MG63 (cell line): ENCODE measurements around the gene DOK3. TPM values are rescaled to one million over a fixed set of nuclear protein-coding genes. Genes with fewer than 3 reads are reported as not detected.
"Not testable (repeated sequence)": the region's sequence is repeated elsewhere in the genome, so short reads cannot be mapped to it uniquely, and the experiment has no call there.

Source experiments
- DNase-seq: peaks from one replicate; pipeline ENCODE4 v3.0.0-alpha.2; 2020
- H3K27me3 ChIP-seq: fragments of 250-450 bp; sonication (Bioruptor Pico); 2 replicates; pipeline ENCODE4 v1.5.1; 2020; ENCODE audit warnings: mild to moderate bottlenecking, moderate library complexity
- H3K36me3 ChIP-seq: fragments of 250-450 bp; sonication (Bioruptor Pico); 2 replicates; pipeline ENCODE4 v1.5.1; 2020; ENCODE audit warnings: mild to moderate bottlenecking, moderate library complexity
- H3K4me3 ChIP-seq: fragments of 250-450 bp; sonication (Bioruptor Pico); 2 replicates; pipeline ENCODE4 v1.5.1; 2020; ENCODE audit warnings: mild to moderate bottlenecking, moderate library complexity
- H3K9me3 ChIP-seq: fragments of 250-450 bp; sonication (Bioruptor Pico); 2 replicates; pipeline ENCODE4 v1.5.1; 2020; ENCODE audit warnings: mild to moderate bottlenecking, moderate library complexity
- total RNA-seq: library from RNA; depleted of rRNA; stranded (reverse); fragments of >200 nt; shearing (Covaris generic); gene quantifications from 2 replicates; pipeline ENCODE4 v1.2.3, GENCODE V29; 2014; ENCODE audit warnings: low replicate concordance

DOK3 gene
- total RNA-seq, 1 experiment from 2014 or later, result 0.92 TPM

DNA sequence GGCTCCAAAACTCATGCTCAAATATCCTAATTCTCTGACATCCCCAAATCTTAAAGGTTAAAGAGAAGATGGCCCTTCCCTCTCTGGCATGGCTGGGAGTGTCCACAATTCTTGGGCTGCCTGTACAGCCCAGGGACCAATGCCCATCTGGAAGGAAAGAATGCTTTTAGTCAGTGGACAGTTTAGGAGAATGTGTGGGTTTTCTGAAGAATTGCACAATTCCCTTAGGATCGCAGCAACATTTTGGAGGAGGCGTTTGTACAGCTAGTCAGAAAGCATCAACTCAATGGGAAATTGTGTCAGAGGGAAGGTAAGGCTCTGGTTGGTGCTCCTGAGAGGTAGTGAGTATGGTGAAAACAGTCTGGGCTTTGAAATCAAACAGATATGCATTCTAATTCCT, 29.8 kb upstream of the DOK3 start:
- DNase-seq, result no peak
- no peaks in the 10 kb centered on the region for H3K27me3 ChIP-seq
- H3K36me3 ChIP-seq, result peaks cover 67% of the 10 kb centered on the region
- no peak overlapping the region for H3K4me3 ChIP-seq
- peaks cover 5% of the 10 kb centered on the region for H3K9me3 ChIP-seq

GRCh38 chr5:177538876-177539275, 29.2 kb upstream of the DOK3 start:
- no peak for DNase-seq
- H3K9me3 ChIP-seq, result peaks cover 3% of the 10 kb centered on the region
- H3K4me3 ChIP-seq, result no peak overlapping the region
- H3K36me3 ChIP-seq, result peaks cover 63% of the 10 kb centered on the region
- no peaks in the 10 kb centered on the region for H3K27me3 ChIP-seq

- H3K36me3 ChIP-seq, result peaks cover 62% of the 10 kb centered on the region
- H3K9me3 ChIP-seq, result no peaks in the 10 kb centered on the region
- no peaks in the 10 kb centered on the region for H3K27me3 ChIP-seq
- no peak overlapping the region for H3K4me3 ChIP-seq
- peak; percentile 94 for DNase-seq
Measured at GRCh38 chr5:177537389-177538361, 28.0 kb upstream of the DOK3 start.

- peaks cover 64% of the 10 kb centered on the region for H3K36me3 ChIP-seq
- DNase-seq, result no peak
Measured at GRCh38 chr5:177536386-177536785, 26.8 kb upstream of the DOK3 start.

GRCh38 chr5:177535125-177535524, 25.5 kb upstream of the DOK3 start:
- DNase-seq, result no peak
- no peaks in the 10 kb centered on the region for H3K27me3 ChIP-seq
- peaks cover 77% of the 10 kb centered on the region for H3K36me3 ChIP-seq
- no peaks in the 10 kb centered on the region for H3K9me3 ChIP-seq
- H3K4me3 ChIP-seq, result no peak overlapping the region

More at GRCh38 chr5:177536386-177536785, 26.8 kb upstream of the DOK3 start:
- Histone ChIP-seq H3K4me3 (no peak overlapping the region), H3K9me3 (no peaks in the 10 kb centered on the region), H3K27me3 (no peaks in the 10 kb centered on the region)

DNA sequence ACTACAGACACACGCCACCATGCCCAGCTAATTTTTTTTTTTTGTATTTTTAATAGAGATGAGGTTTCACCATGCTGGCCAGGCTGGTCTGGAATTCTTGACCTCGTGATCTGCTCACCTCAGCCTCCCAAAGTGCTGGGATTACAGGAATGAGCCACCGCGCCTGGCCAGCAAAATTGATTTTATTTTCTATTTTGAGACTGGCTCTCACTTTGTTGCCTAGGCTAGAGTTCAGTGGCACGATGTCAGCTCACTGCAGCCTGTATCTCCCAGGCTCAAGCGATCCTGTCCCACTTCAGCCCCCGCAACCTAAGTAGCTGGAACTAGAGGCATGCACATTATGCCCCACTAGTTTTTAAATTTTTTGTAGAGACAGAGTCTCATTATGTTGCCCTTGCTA, 24.8 kb upstream of the DOK3 start:
- DNase-seq, H3K27me3 ChIP-seq, H3K4me3 ChIP-seq, H3K9me3 ChIP-seq: not testable (repeated sequence)
- H3K36me3 ChIP-seq, result peaks cover 82% of the 10 kb centered on the region

GRCh38 chr5:177531209-177531940, 21.7 kb upstream of the DOK3 start:
- Histone ChIP-seq H3K27me3 (no peaks in the 10 kb centered on the region), H3K4me3 (no peak overlapping the region), H3K36me3 (peaks cover 79% of the 10 kb centered on the region), H3K9me3 (no peaks in the 10 kb centered on the region)
- no peak for DNase-seq

GRCh38 chr5:177530638-177531037, 21.0 kb upstream of the DOK3 start:
- Histone ChIP-seq H3K9me3 (no peaks in the 10 kb centered on the region), H3K4me3 (no peak overlapping the region), H3K27me3 (no peaks in the 10 kb centered on the region), H3K36me3 (peaks cover 80% of the 10 kb centered on the region)
- DNase-seq, result no peak

DNA sequence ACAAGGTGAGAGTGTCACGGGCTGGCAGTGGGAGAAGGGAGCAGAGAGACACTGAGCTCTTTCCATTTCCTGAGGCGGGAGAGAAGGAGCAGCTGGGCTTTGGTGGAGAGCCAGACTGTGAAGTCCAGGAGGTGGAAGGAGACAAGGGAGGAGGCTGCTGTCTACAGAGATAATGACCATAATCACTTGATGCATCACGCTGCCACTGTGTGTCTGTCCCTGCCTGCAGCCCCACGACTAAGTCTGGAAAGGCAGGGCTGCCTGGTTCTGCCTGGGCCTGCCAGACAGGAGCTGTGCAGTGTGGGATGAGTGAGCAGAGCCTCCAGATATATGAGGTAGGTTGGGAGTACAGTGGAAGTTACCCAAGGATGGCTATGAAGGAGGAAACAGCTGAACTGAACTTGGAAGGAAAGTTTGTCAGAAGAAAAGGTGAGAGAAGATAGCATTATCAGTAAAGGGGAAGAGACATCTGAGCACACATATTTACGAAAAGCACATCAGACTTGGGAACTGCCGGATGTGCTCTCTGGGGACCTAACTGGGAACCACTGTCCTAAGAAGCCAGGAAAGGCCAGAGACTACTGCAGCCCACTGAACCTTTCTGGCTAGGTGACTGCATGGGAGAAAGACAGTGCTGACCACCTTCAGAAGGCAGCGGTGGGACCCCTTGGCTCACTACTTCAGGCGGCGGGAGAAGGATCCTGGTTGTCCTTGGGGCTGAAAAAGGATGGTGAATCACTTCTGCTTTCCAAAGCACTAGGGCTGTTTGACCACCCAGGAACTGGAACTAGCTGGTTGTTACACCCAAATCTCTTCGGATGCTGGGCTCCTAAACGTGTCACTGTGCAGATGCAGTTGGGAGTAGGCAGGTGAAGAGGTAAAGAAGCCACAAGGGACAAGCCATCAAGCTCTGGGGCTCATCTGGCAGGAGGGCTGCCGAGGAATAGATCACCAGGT, 19.9 kb upstream of the DOK3 start:
- Histone ChIP-seq H3K9me3 (no peaks in the 10 kb centered on the region), H3K27me3 (no peaks in the 10 kb centered on the region), H3K36me3 (peaks cover 80% of the 10 kb centered on the region), H3K4me3 (no peak overlapping the region)
- no peak for DNase-seq

- Histone ChIP-seq H3K4me3 (no peak overlapping the region), H3K36me3 (peaks cover 84% of the 10 kb centered on the region), H3K27me3 (no peaks in the 10 kb centered on the region), H3K9me3 (no peaks in the 10 kb centered on the region)
- no peak for DNase-seq
Measured at GRCh38 chr5:177528631-177529030, 19.0 kb upstream of the DOK3 start.

DNA sequence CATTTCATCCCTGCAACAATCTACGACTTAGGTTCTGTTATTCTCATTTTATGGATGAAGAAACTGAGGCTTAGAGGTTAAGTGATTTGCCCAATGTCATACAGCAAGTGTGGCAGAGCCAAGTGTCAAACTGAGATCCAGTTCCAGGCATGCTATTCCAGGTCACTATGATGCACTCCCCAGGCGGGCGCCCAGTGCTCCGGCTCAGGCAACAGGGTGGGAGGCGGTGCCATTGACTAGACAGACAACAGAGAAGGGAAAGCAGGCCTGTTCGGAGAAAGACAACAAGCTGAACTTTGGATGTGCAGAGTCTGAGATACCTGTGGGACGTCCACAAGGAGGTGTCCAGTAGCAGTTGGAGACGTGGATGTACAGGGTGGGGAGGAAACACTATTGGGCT, 18.0 kb upstream of the DOK3 start:
- no peaks in the 10 kb centered on the region for H3K27me3 ChIP-seq
- no peak for DNase-seq
- H3K4me3 ChIP-seq, result no peak overlapping the region
- peaks cover 85% of the 10 kb centered on the region for H3K36me3 ChIP-seq
- no peaks in the 10 kb centered on the region for H3K9me3 ChIP-seq

DNA sequence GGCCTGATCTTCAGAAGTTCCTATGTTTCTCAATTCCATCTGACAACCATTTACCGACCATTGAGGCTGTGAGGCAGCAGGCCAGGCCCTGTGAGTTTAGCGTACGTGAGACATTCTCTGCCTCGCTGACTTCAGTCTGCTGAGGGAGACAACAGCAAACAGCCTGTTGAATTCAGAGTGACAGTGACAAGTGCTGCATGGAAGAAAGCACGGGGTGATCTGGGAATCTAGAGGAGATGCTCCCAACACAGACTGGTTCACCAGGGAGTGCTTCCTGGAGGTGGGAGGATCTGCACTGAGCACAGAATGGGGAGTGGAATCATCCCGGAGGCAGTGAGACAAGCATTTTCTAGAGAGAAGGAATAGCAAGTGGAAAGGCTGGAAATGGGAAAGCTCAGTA, 17.2 kb upstream of the DOK3 start:
- Histone ChIP-seq H3K9me3 (no peaks in the 10 kb centered on the region), H3K36me3 (peaks cover 86% of the 10 kb centered on the region), H3K4me3 (no peak overlapping the region), H3K27me3 (no peaks in the 10 kb centered on the region)
- no peak for DNase-seq

DNA sequence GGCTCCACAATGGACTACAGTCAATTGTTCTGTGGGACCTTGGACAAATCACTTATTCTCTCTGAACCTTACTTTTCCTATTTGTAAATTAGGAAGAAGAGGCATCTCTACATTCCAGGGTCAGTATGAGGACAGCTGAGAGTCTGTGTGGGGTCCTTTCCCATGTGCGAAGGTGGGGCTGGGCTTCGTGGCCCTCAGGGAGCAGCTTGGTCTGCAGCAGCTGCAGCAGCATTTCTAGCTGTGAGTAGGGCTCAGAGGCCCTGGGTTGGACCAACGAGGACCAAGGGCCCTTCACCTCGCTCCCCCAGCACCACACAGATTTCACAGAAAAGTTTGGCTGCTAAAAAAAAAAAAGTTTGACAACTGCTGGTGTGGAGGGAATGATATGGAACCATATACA, 16.6 kb upstream of the DOK3 start:
- Histone ChIP-seq H3K9me3 (no peaks in the 10 kb centered on the region), H3K27me3 (no peaks in the 10 kb centered on the region), H3K36me3 (peaks cover 86% of the 10 kb centered on the region), H3K4me3 (no peak overlapping the region)
- DNase-seq, result no peak

- Histone ChIP-seq H3K36me3 (peaks cover 86% of the 10 kb centered on the region), H3K9me3 (no peaks in the 10 kb centered on the region), H3K4me3 (no peak overlapping the region), H3K27me3 (no peaks in the 10 kb centered on the region)
- DNase-seq, result no peak
Measured at GRCh38 chr5:177524941-177525655, 15.5 kb upstream of the DOK3 start.

DNA sequence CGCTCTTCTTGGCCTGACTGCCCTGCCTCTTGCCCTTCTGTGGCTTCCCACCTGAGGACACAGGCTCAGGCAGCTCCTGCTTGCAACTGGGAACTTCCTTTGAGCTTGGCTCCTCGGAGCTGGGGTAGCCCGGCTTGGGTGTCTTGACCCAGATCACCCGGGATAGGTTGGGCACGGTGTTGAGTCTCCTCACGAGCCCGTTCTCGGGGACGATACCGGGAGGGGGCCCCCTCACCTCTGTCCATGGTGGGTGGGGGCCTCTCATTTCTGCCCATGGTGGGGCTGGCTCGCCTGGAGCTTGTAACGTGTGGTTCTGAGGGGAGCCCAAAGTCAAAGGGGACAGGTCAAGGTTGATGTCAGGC, 14.9 kb upstream of the DOK3 start:
- H3K4me3 ChIP-seq, result no peak overlapping the region
- peaks cover 86% of the 10 kb centered on the region for H3K36me3 ChIP-seq
- no peak for DNase-seq
- H3K27me3 ChIP-seq, result no peaks in the 10 kb centered on the region
- no peaks in the 10 kb centered on the region for H3K9me3 ChIP-seq
